ENCODE data around the gene MRTFB. TPM values are rescaled to one million over a fixed set of nuclear protein-coding genes. Genes with fewer than 3 reads are reported as not detected.

Gene MRTFB
- total and polyA plus RNA-seq, 2 of the 13 experiments (the other 11 are each of a cell fraction or from before 2014, with no cell fraction given), result 11.4 to 14.0 TPM

GRCh38 chr16:14106457-14106856 is 35.3 kb downstream of the MRTFB start (continued):
- no peak for TF ChIP-seq SNAPC4 (CRISPR knock-in tag; IDR thresholded peaks at IDR 0.05)
- TF ChIP-seq FOXK1 (CRISPR knock-in tag; IDR thresholded peaks at IDR 0.05; ENCODE audit: borderline replicate concordance, low read depth), result 0 out of 2 replicates have a peak, but pooled peaks have one; percentile 16
- TF ChIP-seq KLF6 (CRISPR knock-in tag; IDR thresholded peaks at IDR 0.05), result no peak
- TF ChIP-seq CENPT (CRISPR knock-in tag; IDR thresholded peaks at IDR 0.05; ENCODE audit: low read depth), result no peak
- no peak for TF ChIP-seq PAWR (CRISPR knock-in tag; IDR thresholded peaks at IDR 0.05; ENCODE audit: borderline replicate concordance)
- TF ChIP-seq SMARCE1 (IDR thresholded peaks at IDR 0.05; ENCODE audit: borderline replicate concordance), result no peak
- no peak; the same call in 1 of the 2 replicates for TF ChIP-seq TGIF2 (CRISPR knock-in tag; IDR thresholded peaks at IDR 0.05)
- no peak for TF ChIP-seq CBX1 (IDR thresholded peaks at IDR 0.05; ENCODE audit: low read depth)
- peak; percentile 74; the same call in 1 of the 2 replicates for TF ChIP-seq ZNF614 (CRISPR knock-in tag; IDR thresholded peaks at IDR 0.05; ENCODE audit: borderline replicate concordance)
- TF ChIP-seq NR3C1 (CRISPR knock-in tag; IDR thresholded peaks at IDR 0.05), result no peak
- TF ChIP-seq RFX3 (CRISPR knock-in tag; IDR thresholded peaks at IDR 0.05), result no peak
- TF ChIP-seq SP2 (CRISPR knock-in tag; IDR thresholded peaks at IDR 0.05), result no peak
- TF ChIP-seq ZNF276 (CRISPR knock-in tag; IDR thresholded peaks at IDR 0.05; ENCODE audit: low read depth), result no peak
- TF ChIP-seq TIGD3 (CRISPR knock-in tag; IDR thresholded peaks at IDR 0.05; ENCODE audit: borderline replicate concordance), result no peak
- peak; percentile 81; the same call in 1 of the 2 replicates for TF ChIP-seq AHDC1 (CRISPR knock-in tag; IDR thresholded peaks at IDR 0.05; ENCODE audit: borderline replicate concordance)
- TF ChIP-seq HMG20A (CRISPR knock-in tag; IDR thresholded peaks at IDR 0.05; ENCODE audit: borderline replicate concordance), result 0 out of 2 replicates have a peak, but pooled peaks have one; percentile 48
- no peak for TF ChIP-seq ATF7 (IDR thresholded peaks at IDR 0.05)
- TF ChIP-seq ATF7 (CRISPR knock-in tag; IDR thresholded peaks at IDR 0.05), result no peak

Measured in HepG2 (cell line).